ENCODE data around the gene MT1G.

Gene MT1G

GRCh38 chr16:56686758-56687157 is 18.9 kb upstream of the MT1G start:
- H3K9me3 ChIP-seq (ENCODE audit: insufficient read depth, low read depth, low read length): no peaks in the 10 kb centered on the region
- no peaks in the 10 kb centered on the region for H3K9me2 ChIP-seq (replicated peaks; ENCODE audit: low read depth, low read length)
- no peak overlapping the region for H2AFZ ChIP-seq (ENCODE audit: low read length)
- H3K9ac ChIP-seq (ENCODE audit: low read depth, low read length, poor library complexity, severe bottlenecking): no peak overlapping the region
- H3K79me2 ChIP-seq (ENCODE audit: insufficient read depth, low read length): peaks cover 5% of the 10 kb centered on the region; the same call in 1 of the 2 replicates
- H3K4me2 ChIP-seq (ENCODE audit: low read depth, low read length, poor library complexity, severe bottlenecking): no peak overlapping the region
- H3K4me1 ChIP-seq (ENCODE audit: insufficient read depth, low read length, poor library complexity, severe bottlenecking): peaks cover 10% of the 10 kb centered on the region
- H3K4me3 ChIP-seq (ENCODE audit: low read length, poor library complexity, severe bottlenecking): no peak overlapping the region
- no peaks in the 10 kb centered on the region for H3K36me3 ChIP-seq (ENCODE audit: insufficient read depth, low read length)
- no peaks in the 10 kb centered on the region for H3K27me3 ChIP-seq (ENCODE audit: insufficient read depth, low read length, poor library complexity, severe bottlenecking)
- no peak for TF ChIP-seq EZH2phosphoT487 (IDR thresholded peaks at IDR 0.05; ENCODE audit: borderline replicate concordance)
- no peak for TF ChIP-seq CTCF (conservative IDR thresholded peaks at IDR 0.05; ENCODE audit: low read length)
- no peaks in the 10 kb centered on the region for H3F3A ChIP-seq (ENCODE audit: low read depth)
- no peaks in the 10 kb centered on the region for H4K20me1 ChIP-seq (ENCODE audit: insufficient read depth, low read length, poor library complexity, severe bottlenecking)

GRCh38 chr16:56684926-56685590 is 17.2 kb upstream of the MT1G start:
- H2AFZ ChIP-seq (ENCODE audit: low read length): no peak overlapping the region
- H3K4me2 ChIP-seq (ENCODE audit: low read depth, low read length, poor library complexity, severe bottlenecking): no peak overlapping the region
- TF ChIP-seq CTCF (conservative IDR thresholded peaks at IDR 0.05; ENCODE audit: low read length): no peak
- no peaks in the 10 kb centered on the region for H3K9me3 ChIP-seq (ENCODE audit: insufficient read depth, low read depth, low read length)
- no peaks in the 10 kb centered on the region for H3K36me3 ChIP-seq (ENCODE audit: insufficient read depth, low read length)
- no peaks in the 10 kb centered on the region for H3K9me2 ChIP-seq (replicated peaks; ENCODE audit: low read depth, low read length)
- no peaks in the 10 kb centered on the region for H4K20me1 ChIP-seq (ENCODE audit: insufficient read depth, low read length, poor library complexity, severe bottlenecking)
- peaks cover 10% of the 10 kb centered on the region for H3K4me1 ChIP-seq (ENCODE audit: insufficient read depth, low read length, poor library complexity, severe bottlenecking)
- no peaks in the 10 kb centered on the region for H3K27me3 ChIP-seq (ENCODE audit: insufficient read depth, low read length, poor library complexity, severe bottlenecking)
- H3K9ac ChIP-seq (ENCODE audit: low read depth, low read length, poor library complexity, severe bottlenecking): no peak overlapping the region
- no peaks in the 10 kb centered on the region for H3F3A ChIP-seq (ENCODE audit: low read depth)
- peaks cover 5% of the 10 kb centered on the region; the same call in 1 of the 2 replicates for H3K79me2 ChIP-seq (ENCODE audit: insufficient read depth, low read length)
- H3K4me3 ChIP-seq (ENCODE audit: low read length, poor library complexity, severe bottlenecking): no peak overlapping the region

- Histone ChIP-seq H3K4me2 (ENCODE audit: low read depth, low read length, poor library complexity, severe bottlenecking) (no peak overlapping the region), H4K20me1 (ENCODE audit: insufficient read depth, low read length, poor library complexity, severe bottlenecking) (no peaks in the 10 kb centered on the region), H3K4me3 (ENCODE audit: low read length, poor library complexity, severe bottlenecking) (no peak overlapping the region), H3K9me2 (replicated peaks; ENCODE audit: low read depth, low read length) (no peaks in the 10 kb centered on the region), H2AFZ (ENCODE audit: low read length) (no peak overlapping the region), H3K27me3 (ENCODE audit: insufficient read depth, low read length, poor library complexity, severe bottlenecking) (no peaks in the 10 kb centered on the region), H3K9me3 (ENCODE audit: insufficient read depth, low read depth, low read length) (no peaks in the 10 kb centered on the region), H3K79me2 (ENCODE audit: insufficient read depth, low read length) (peaks cover 5% of the 10 kb centered on the region; the same call in 1 of the 2 replicates), H3F3A (ENCODE audit: low read depth) (no peaks in the 10 kb centered on the region), H3K36me3 (ENCODE audit: insufficient read depth, low read length) (no peaks in the 10 kb centered on the region), H3K9ac (ENCODE audit: low read depth, low read length, poor library complexity, severe bottlenecking) (no peak overlapping the region), H3K4me1 (ENCODE audit: insufficient read depth, low read length, poor library complexity, severe bottlenecking) (peaks cover 10% of the 10 kb centered on the region)
- no peak for TF ChIP-seq CTCF (conservative IDR thresholded peaks at IDR 0.05; ENCODE audit: low read length)
- no peak for TF ChIP-seq EZH2phosphoT487 (IDR thresholded peaks at IDR 0.05; ENCODE audit: borderline replicate concordance)
These were observed 16.5 kb upstream of the MT1G start for GRCh38 chr16:56684256-56684925.

All from Loucy (cell line).